Left ventricle myocardium inferior (tissue), 1 donor: ENCODE results near the gene TMEM52. TPM values are rescaled to one million over a fixed set of nuclear protein-coding genes. Genes with fewer than 3 reads are reported as not detected.

Experiments used
- DNase-seq: peaks from one replicate; pipeline ENCODE4 v3.0.0-alpha.2; 2020
- H3K27ac ChIP-seq: fragments of 200-600 bp; replicated peaks from 2 replicates; pipeline ENCODE4 v1.8.0; 2021
- H3K27me3 ChIP-seq: fragments of 200-600 bp; 2 replicates; pipeline ENCODE4 v1.8.0; 2021; ENCODE audit warnings: low read depth
- H3K36me3 ChIP-seq: fragments of 200-600 bp; 2 replicates; pipeline ENCODE4 v1.8.0; 2021
- H3K4me1 ChIP-seq: fragments of 200-600 bp; 2 replicates; pipeline ENCODE4 v1.8.0; 2021
- H3K4me3 ChIP-seq: fragments of 200-600 bp; 2 replicates; pipeline ENCODE4 v1.8.0; 2021; ENCODE audit warnings: mild to moderate bottlenecking, moderate library complexity
- H3K9me3 ChIP-seq: fragments of 200-600 bp; replicated peaks from 2 replicates; pipeline ENCODE4 v1.8.0; 2021
- CTCF ChIP-seq: fragments of 200-600 bp; IDR thresholded peaks from 2 replicates; pipeline ENCODE4 v1.8.0; 2021; ENCODE audit warnings: antibody characterized with exemption, mild to moderate bottlenecking, borderline replicate concordance
- intact Hi-C: fragments of 100-400 bp; cut with micrococcal nuclease; formaldehyde crosslinking; loops from one replicate; pipeline ENCODE4 v1.11.0; 2022
- total RNA-seq: library from RNA; stranded (reverse); fragmentation: NEBNext Ultra II Directional; extraction: Animal tissue kit (Norgen Biotek cat#: 25700); gene quantifications from one replicate; pipeline ENCODE4 v1.2.1, GENCODE V29; 2021
- donor health status: DM: no; HTN: yes; CAD: no; lungs with severe emphysema.

Gene TMEM52
- total RNA-seq, 1 donor from 2014 or later: 0.47 TPM

- intact Hi-C loops: loop anchor here (10.0 kb wide), 1 partner anchor 89 kb away; no protein-coding TSS in a partner anchor
- Histone ChIP-seq H3K36me3 (no peaks in the 10 kb centered on the region), H3K4me1 (peaks cover 13% of the 10 kb centered on the region), H3K27me3 (peaks cover 57% of the 10 kb centered on the region), H3K4me3 (no peak overlapping the region), H3K9me3 (no peaks in the 10 kb centered on the region), H3K27ac (no peak overlapping the region)
- no peak for DNase-seq
- TF ChIP-seq CTCF: no peak
Measured at GRCh38 chr1:1955621-1956094, 36.6 kb upstream of the TMEM52 start.

- no peak for TF ChIP-seq CTCF
- no peaks in the 10 kb centered on the region for H3K9me3 ChIP-seq
- intact Hi-C loops: loop anchor here (10.0 kb wide), 1 partner anchor 90 kb away; no protein-coding TSS in a partner anchor
- H3K27me3 ChIP-seq: peaks cover 49% of the 10 kb centered on the region
- H3K27ac ChIP-seq: no peak overlapping the region
- H3K4me3 ChIP-seq: no peak overlapping the region
- DNase-seq: no peak
- no peaks in the 10 kb centered on the region for H3K36me3 ChIP-seq
- peaks cover 6% of the 10 kb centered on the region for H3K4me1 ChIP-seq
Measured at GRCh38 chr1:1954831-1955441, 35.9 kb upstream of the TMEM52 start.

GRCh38 chr1:1954015-1954414, 34.9 kb upstream of the TMEM52 start:
- no peak for TF ChIP-seq CTCF
- no peaks in the 10 kb centered on the region for H3K36me3 ChIP-seq
- no peak overlapping the region for H3K27ac ChIP-seq
- H3K27me3 ChIP-seq: peaks cover 40% of the 10 kb centered on the region
- no peak for DNase-seq
- H3K4me3 ChIP-seq: no peak overlapping the region
- no peaks in the 10 kb centered on the region for H3K9me3 ChIP-seq
- no peaks in the 10 kb centered on the region for H3K4me1 ChIP-seq
- intact Hi-C loops: loop anchor here (10.0 kb wide), 1 partner anchor 91 kb away; no protein-coding TSS in a partner anchor

- intact Hi-C loops: loop anchor here (10.0 kb wide), 1 partner anchor 94 kb away; no protein-coding TSS in a partner anchor
- Histone ChIP-seq H3K9me3 (no peaks in the 10 kb centered on the region), H3K36me3 (no peaks in the 10 kb centered on the region), H3K27me3 (peaks cover 25% of the 10 kb centered on the region), H3K4me1 (peaks cover 9% of the 10 kb centered on the region), H3K27ac (no peak overlapping the region), H3K4me3 (no peak overlapping the region)
- DNase-seq: no peak
- TF ChIP-seq CTCF: no peak
Measured at GRCh38 chr1:1950940-1951339, 31.9 kb upstream of the TMEM52 start.

GRCh38 chr1:1948783-1949182, 29.7 kb upstream of the TMEM52 start:
- TF ChIP-seq CTCF: no peak
- Histone ChIP-seq H3K36me3 (no peaks in the 10 kb centered on the region), H3K4me3 (no peak overlapping the region), H3K27ac (no peak overlapping the region), H3K9me3 (no peaks in the 10 kb centered on the region), H3K27me3 (peaks cover 22% of the 10 kb centered on the region), H3K4me1 (peaks cover 15% of the 10 kb centered on the region)
- no peak for DNase-seq
- intact Hi-C loops: no loop called here
